ENCODE results near the gene GLIS1. TPM values are rescaled to one million over a fixed set of nuclear protein-coding genes. Genes with fewer than 3 reads are reported as not detected.

GLIS1 gene
- total RNA-seq, 2 donors from 2014 or later: 0.20 to 0.22 TPM

DNA sequence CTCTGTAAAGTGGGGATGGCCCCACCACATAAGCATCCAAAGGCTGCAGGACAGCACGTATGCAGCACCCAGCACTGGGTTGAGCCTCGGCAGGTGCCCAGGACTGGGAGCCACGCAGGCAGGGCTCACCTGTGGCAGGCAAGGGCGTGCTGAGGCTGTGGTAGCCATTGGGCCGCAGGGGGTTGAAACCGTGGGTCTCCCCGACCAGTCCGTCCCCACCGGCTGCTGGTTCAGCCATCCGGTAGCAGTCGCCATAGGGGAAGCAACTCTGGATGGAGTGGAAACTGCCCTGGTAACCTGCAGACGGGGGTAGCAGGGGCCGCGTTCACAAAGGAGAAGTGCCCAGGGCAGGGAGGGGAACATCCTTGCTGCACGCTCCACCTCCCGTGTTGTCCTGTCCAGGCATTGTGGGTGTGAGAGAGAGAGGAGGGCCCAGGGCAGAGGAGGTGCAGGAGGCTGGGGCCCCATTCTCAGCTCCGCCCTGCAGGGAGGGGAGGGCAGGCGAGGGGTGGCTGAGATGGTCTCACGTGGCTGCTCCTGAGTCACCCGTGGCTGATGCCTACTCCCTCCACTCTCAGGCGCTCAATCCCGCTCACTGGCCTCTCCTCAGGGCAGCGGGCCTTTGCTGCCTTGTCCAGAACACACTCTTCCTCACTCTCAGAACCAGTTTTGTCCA, 229.8 kb downstream of the GLIS1 start:
- H3K36me3 ChIP-seq: no peaks in the 10 kb centered on the region
- no peak overlapping the region for H3K27ac ChIP-seq
- DNase-seq (ENCODE audit: low spot score): no peak
- no peak overlapping the region for H3K4me3 ChIP-seq
- TF ChIP-seq, protein P1, sequence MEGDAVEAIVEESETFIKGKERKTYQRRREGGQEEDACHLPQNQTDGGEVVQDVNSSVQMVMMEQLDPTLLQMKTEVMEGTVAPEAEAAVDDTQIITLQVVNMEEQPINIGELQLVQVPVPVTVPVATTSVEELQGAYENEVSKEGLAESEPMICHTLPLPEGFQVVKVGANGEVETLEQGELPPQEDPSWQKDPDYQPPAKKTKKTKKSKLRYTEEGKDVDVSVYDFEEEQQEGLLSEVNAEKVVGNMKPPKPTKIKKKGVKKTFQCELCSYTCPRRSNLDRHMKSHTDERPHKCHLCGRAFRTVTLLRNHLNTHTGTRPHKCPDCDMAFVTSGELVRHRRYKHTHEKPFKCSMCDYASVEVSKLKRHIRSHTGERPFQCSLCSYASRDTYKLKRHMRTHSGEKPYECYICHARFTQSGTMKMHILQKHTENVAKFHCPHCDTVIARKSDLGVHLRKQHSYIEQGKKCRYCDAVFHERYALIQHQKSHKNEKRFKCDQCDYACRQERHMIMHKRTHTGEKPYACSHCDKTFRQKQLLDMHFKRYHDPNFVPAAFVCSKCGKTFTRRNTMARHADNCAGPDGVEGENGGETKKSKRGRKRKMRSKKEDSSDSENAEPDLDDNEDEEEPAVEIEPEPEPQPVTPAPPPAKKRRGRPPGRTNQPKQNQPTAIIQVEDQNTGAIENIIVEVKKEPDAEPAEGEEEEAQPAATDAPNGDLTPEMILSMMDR (IDR thresholded peaks at IDR 0.05): no peak
- H3K4me1 ChIP-seq: peaks cover 0 to 18% of the 10 kb centered on the region in 2 donors
- no peaks in the 10 kb centered on the region for H3K9me3 ChIP-seq
- H3K27me3 ChIP-seq: no peaks in the 10 kb centered on the region

- no peak overlapping the region for H3K4me3 ChIP-seq
- no peaks in the 10 kb centered on the region for H3K36me3 ChIP-seq
- H3K27ac ChIP-seq: no peak overlapping the region
- DNase-seq (ENCODE audit: low spot score): no peak
- TF ChIP-seq, protein P1 (IDR thresholded peaks at IDR 0.05): no peak
- H3K4me1 ChIP-seq: peaks cover 0 to 21% of the 10 kb centered on the region in 2 donors
- H3K9me3 ChIP-seq: no peaks in the 10 kb centered on the region
- H3K27me3 ChIP-seq: no peaks in the 10 kb centered on the region
These were observed 230.6 kb downstream of the GLIS1 start for GRCh38 chr1:53508056-53508990.

DNA sequence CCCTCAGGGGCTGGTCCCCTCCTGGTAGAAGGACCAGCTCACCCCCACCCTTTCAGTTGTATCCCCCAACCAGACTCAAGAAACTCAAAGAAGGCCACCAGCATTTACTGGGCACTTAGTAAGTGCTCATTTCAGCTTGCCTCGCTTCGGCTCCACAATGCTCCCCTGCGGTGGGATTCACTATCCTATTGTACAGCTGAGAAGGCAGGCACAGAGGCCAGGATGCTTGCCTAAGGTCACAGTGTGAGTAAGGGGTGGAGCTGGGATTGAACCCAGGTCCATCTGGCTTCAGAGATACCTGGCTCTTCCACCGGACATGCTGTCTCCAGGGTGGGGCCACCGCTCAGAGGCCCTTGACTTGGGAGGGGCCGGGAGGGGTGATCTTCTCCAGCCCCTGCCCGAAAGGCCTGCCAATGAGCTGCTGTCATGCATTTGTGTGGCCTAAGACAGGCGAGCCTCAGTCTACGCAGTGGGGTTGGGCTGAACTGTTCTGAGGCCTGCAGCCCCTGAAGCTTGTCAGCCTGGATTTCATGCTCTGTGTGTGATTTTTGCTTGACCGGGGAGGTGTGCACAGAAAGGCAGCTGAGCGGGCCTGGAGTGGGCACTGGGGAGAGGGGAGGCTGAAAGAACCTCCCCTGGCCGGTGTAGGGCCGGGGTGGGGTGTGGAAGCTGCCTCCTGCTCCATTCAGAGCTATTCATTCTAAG, 231.7 kb downstream of the GLIS1 start:
- Histone ChIP-seq H3K27me3 (no peaks in the 10 kb centered on the region), H3K4me1 (peaks cover 0 to 19% of the 10 kb centered on the region in 2 donors), H3K36me3 (no peaks in the 10 kb centered on the region), H3K27ac (no peak overlapping the region), H3K4me3 (no peak overlapping the region), H3K9me3 (no peaks in the 10 kb centered on the region)
- DNase-seq (ENCODE audit: low spot score): no peak
- TF ChIP-seq, protein P1 (IDR thresholded peaks at IDR 0.05): no peak

DNA sequence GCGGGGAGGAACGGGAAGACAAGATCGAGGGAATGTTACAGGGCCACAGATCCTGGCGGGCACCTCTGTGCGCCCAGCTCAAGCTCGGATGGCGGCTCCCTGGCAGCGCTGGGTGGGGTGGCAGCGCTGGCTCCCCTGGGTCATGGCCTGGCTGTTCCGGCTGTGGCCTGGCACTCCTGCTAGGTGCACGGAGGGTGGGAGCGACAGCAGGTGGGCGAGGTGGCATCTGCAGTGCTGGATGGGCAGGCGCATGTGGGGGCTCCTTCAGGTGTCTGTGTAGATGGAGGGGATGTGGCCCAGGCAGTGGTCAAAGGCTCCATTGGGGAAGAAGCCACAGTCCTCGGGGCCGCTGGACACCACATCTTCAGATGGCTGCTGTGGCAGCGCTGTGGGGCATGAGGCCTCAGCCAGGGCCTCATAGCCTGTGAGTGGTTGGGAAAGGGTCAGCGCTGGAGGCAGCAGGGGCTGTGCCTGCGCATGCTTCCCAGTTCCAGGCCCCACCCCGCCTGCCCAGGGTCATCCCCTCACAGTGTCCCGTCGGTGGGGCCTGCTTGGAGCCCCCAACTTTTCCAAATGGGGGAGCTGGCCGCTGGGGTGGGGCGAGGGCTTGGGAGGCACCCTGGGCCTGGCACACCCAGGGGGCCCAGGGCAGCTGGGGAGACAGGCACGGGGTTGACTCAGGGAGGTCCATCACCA, 232.5 kb downstream of the GLIS1 start:
- H3K27ac ChIP-seq: no peak overlapping the region
- no peaks in the 10 kb centered on the region for H3K36me3 ChIP-seq
- DNase-seq (ENCODE audit: low spot score): no peak
- no peaks in the 10 kb centered on the region for H3K9me3 ChIP-seq
- H3K4me3 ChIP-seq: no peak overlapping the region
- peaks cover 0 to 11% of the 10 kb centered on the region in 2 donors for H3K4me1 ChIP-seq
- TF ChIP-seq, protein P1 (IDR thresholded peaks at IDR 0.05): no peak
- no peaks in the 10 kb centered on the region for H3K27me3 ChIP-seq

GRCh38 chr1:53505891-53506290, 233.1 kb downstream of the GLIS1 start:
- H3K27me3 ChIP-seq: no peaks in the 10 kb centered on the region
- no peak for DNase-seq (ENCODE audit: low spot score)
- H3K36me3 ChIP-seq: no peaks in the 10 kb centered on the region
- H3K9me3 ChIP-seq: no peaks in the 10 kb centered on the region
- TF ChIP-seq, protein P1 (IDR thresholded peaks at IDR 0.05): no peak
- no peak overlapping the region for H3K27ac ChIP-seq
- peaks cover 0 to 7% of the 10 kb centered on the region in 2 donors for H3K4me1 ChIP-seq
- H3K4me3 ChIP-seq: no peak overlapping the region
